Activated CD8-positive, alpha-beta memory T cell treated with anti-CD3 and anti-CD28 coated beads, Interleukin-2, amount 10 ng/mL, durations not matched to agents 7 days and 5 days (primary cell): ENCODE data around the gene KLRF1. TPM values are rescaled to one million over a fixed set of nuclear protein-coding genes. Genes with fewer than 3 reads are reported as not detected.
"Not testable (repeated sequence)": the region's sequence is repeated elsewhere in the genome, so short reads cannot be mapped to it uniquely, and the experiment has no call there.

Experiments
- ATAC-seq: fragments of 150-1000 bp; cut with Tn5 transposase; one replicate; pipeline ENCODE4 v1.10.0; 2021; ENCODE audit warnings: moderate library complexity
- CTCF ChIA-PET: fragments of 350-600 bp; sonication (Branson Sonifier 250); formaldehyde crosslinking; loops from one replicate; lab custom pipeline; 2021; ENCODE audit warnings: antibody characterized with exemption; lab: Charles Lee
- DNase-seq: peaks from one replicate; pipeline ENCODE4 v3.0.0-alpha.2; 2020
- H3K27ac Mint-ChIP-seq: one replicate; pipeline ENCODE4 v1.8.0; 2021; ENCODE audit warnings: mild to moderate bottlenecking, mixed read lengths
- H3K27me3 Mint-ChIP-seq: one replicate; pipeline ENCODE4 v1.8.0; 2021; ENCODE audit warnings: mixed read lengths
- H3K36me3 Mint-ChIP-seq: one replicate; pipeline ENCODE4 v1.8.0; 2021; ENCODE audit warnings: mild to moderate bottlenecking, mixed read lengths
- H3K4me1 Mint-ChIP-seq: one replicate; pipeline ENCODE4 v1.8.0; 2021; ENCODE audit warnings: mixed read lengths
- H3K4me3 Mint-ChIP-seq: one replicate; pipeline ENCODE4 v1.8.0; 2021; ENCODE audit warnings: mild to moderate bottlenecking, moderate library complexity, mixed read lengths
- H3K9me3 Mint-ChIP-seq: one replicate; pipeline ENCODE4 v1.8.0; 2022; ENCODE audit warnings: low read depth, mixed read lengths
- total RNA-seq, 2 experiments: library from RNA; stranded (reverse); gene quantifications; one replicate each; pipeline ENCODE4 v1.2.3, GENCODE V29; 2021

The KLRF1 gene
- total RNA-seq, 2 experiments from 2014 or later, result 0.44 to 0.54 TPM

- Mint-ChIP-seq H3K27ac (peak overlapping the region; percentile 90), H3K9me3 (peaks cover 10% of the 10 kb centered on the region), H3K4me3 (peak overlapping the region; percentile 85), H3K4me1 (peaks cover 32% of the 10 kb centered on the region), H3K27me3 (no peaks in the 10 kb centered on the region), H3K36me3 (peaks cover 49% of the 10 kb centered on the region)
- CTCF ChIA-PET, result interaction anchor here (0.7 to 2.5 kb wide), 6 partner anchors 42 to 117 kb away, joined by 3 to 11 read pairs (median 6); partner anchors contain the start of gene CD69
- no peak for DNase-seq
- peak; percentile 55 for ATAC-seq
Observed at GRCh38 chr12:9864913-9865675, 37.8 kb downstream of the KLRF1 start.

GRCh38 chr12:9866860-9867269 lies 39.6 kb downstream of the KLRF1 start:
- CTCF ChIA-PET, result interaction anchor here (0.9 to 2.5 kb wide), 7 partner anchors 53 to 219 kb away, joined by 3 to 15 read pairs (median 4); no protein-coding TSS in a partner anchor
- ATAC-seq, result peak; percentile 4
- peaks cover 33% of the 10 kb centered on the region for H3K4me1 Mint-ChIP-seq
- H3K27me3 Mint-ChIP-seq, result no peaks in the 10 kb centered on the region
- peaks cover 10% of the 10 kb centered on the region for H3K9me3 Mint-ChIP-seq
- DNase-seq, result no peak
- H3K27ac Mint-ChIP-seq, result peak overlapping the region; percentile 90
- H3K4me3 Mint-ChIP-seq, result peak overlapping the region; percentile 85
- H3K36me3 Mint-ChIP-seq, result peaks cover 42% of the 10 kb centered on the region

DNA sequence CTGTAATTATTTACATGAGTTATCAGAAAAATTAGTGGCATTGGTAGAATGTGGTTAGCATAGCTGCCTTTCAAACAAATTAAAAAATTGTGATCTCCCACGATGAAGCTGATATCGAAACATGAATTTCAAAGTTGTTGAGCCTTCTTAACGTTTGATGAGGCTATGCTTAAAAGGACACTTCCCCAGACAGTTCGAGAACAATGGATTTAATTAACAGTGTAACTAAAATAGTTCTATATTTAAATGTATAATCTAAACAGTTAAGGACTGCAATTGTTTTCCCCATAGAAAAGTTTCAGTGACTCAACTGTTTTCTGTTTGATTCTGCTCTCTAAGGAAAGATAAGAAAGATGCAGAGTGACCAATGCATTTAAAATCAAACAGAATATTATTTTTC lies 40.2 kb downstream of the KLRF1 start:
- CTCF ChIA-PET, result interaction anchor here (1.3 to 2.5 kb wide), 4 partner anchors 53 to 118 kb away, joined by 4 to 15 read pairs (median 10); no protein-coding TSS in a partner anchor
- Mint-ChIP-seq H3K27ac (peak overlapping the region; percentile 90), H3K4me1 (peaks cover 32% of the 10 kb centered on the region)

DNA sequence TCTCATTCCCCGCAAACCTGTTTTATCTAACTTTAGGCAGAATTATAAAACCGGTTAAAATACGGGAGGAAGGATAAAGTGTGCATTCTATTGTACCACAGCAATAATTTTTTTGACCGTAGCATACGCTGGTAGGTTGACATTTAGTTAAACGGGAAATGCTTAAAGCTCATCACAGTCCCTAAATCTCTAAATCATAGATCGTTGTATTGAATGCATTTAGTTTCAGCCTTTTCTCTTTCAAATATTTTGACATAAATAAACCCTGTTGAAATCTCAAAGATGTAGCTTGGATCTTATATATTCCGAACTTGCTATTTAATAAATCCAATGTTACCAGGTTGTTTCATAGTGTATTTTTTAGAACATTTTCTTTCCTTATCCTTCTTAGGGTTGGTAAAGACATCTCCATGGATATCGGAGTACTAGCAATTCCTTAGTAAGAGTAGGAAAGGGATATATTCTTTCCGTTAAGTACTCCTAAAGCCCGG lies 41.1 kb downstream of the KLRF1 start:
- Mint-ChIP-seq H3K4me1 (peaks cover 24% of the 10 kb centered on the region), H3K27me3 (no peaks in the 10 kb centered on the region)
- CTCF ChIA-PET, result interaction anchor here (1.0 to 2.4 kb wide), 4 partner anchors 71 to 118 kb away, joined by 4 to 8 read pairs (median 4); no protein-coding TSS in a partner anchor

More for the DNA sequence above, 40.2 kb downstream of the KLRF1 start:
- H3K36me3 Mint-ChIP-seq, result peaks cover 38% of the 10 kb centered on the region
- DNase-seq, result no peak
- no peaks in the 10 kb centered on the region for H3K27me3 Mint-ChIP-seq
- H3K4me3 Mint-ChIP-seq, result peak overlapping the region; percentile 85
- H3K9me3 Mint-ChIP-seq, result peaks cover 9% of the 10 kb centered on the region
- ATAC-seq, result no peak

GRCh38 chr12:9868951-9869306 lies 41.6 kb downstream of the KLRF1 start:
- H3K27ac Mint-ChIP-seq, result peak overlapping the region; percentile 89
- ATAC-seq, result no peak
- H3K27me3 Mint-ChIP-seq, result no peaks in the 10 kb centered on the region
- CTCF ChIA-PET, result interaction anchor here (0.7 to 2.4 kb wide), 8 partner anchors 16 to 126 kb away, joined by 3 to 8 read pairs (median 4); no protein-coding TSS in a partner anchor
- peak overlapping the region; percentile 85 for H3K4me3 Mint-ChIP-seq
- H3K9me3 Mint-ChIP-seq, result peaks cover 3% of the 10 kb centered on the region
- H3K4me1 Mint-ChIP-seq, result peaks cover 19% of the 10 kb centered on the region
- no peak for DNase-seq
- peaks cover 24% of the 10 kb centered on the region for H3K36me3 Mint-ChIP-seq

More for the DNA sequence above, 41.1 kb downstream of the KLRF1 start:
- H3K9me3 Mint-ChIP-seq, result peaks cover 6% of the 10 kb centered on the region
- peak overlapping the region; percentile 85 for H3K4me3 Mint-ChIP-seq
- DNase-seq, result no peak
- no peak for ATAC-seq
- peaks cover 30% of the 10 kb centered on the region for H3K36me3 Mint-ChIP-seq
- peak overlapping the region; percentile 89 for H3K27ac Mint-ChIP-seq

- H3K9me3 Mint-ChIP-seq, result no peaks in the 10 kb centered on the region
- H3K36me3 Mint-ChIP-seq, result peaks cover 19% of the 10 kb centered on the region
- ATAC-seq, result peak; percentile 65
- H3K27ac Mint-ChIP-seq, result peak within 1 kb of the TSS; percentile 89
- peaks cover 14% of the 10 kb centered on the region for H3K4me1 Mint-ChIP-seq
- no peaks in the 10 kb centered on the region for H3K27me3 Mint-ChIP-seq
- DNase-seq, result peak; percentile 58
- CTCF ChIA-PET, result interaction anchor here (0.7 to 2.4 kb wide), 7 partner anchors 16 to 127 kb away, joined by 3 to 8 read pairs (median 4); no protein-coding TSS in a partner anchor
- H3K4me3 Mint-ChIP-seq, result peak within 1 kb of the TSS; percentile 85
Observed at GRCh38 chr12:9869307-9870161, 42.3 kb downstream of the KLRF1 start, which contains the start of gene CLEC2B. TSS of gene CLEC2B (minus strand) at chr12:9869354.

GRCh38 chr12:9870286-9870866 lies 43.1 kb downstream of the KLRF1 start:
- no peak for DNase-seq
- H3K4me3 Mint-ChIP-seq, result peak overlapping the region; percentile 85

GRCh38 chr12:9872162-9872561 lies 44.9 kb downstream of the KLRF1 start:
- DNase-seq, result no peak
- ATAC-seq, result no peak
- no peak overlapping the region for H3K27ac Mint-ChIP-seq
- H3K27me3 Mint-ChIP-seq, result no peaks in the 10 kb centered on the region
- peaks cover 8% of the 10 kb centered on the region for H3K36me3 Mint-ChIP-seq
- H3K4me1 Mint-ChIP-seq, result peaks cover 14% of the 10 kb centered on the region
- no peak overlapping the region for H3K4me3 Mint-ChIP-seq
- CTCF ChIA-PET, result interaction anchor here (0.9 to 1.9 kb wide), 6 partner anchors 9 to 129 kb away, joined by 3 to 8 read pairs (median 4); no protein-coding TSS in a partner anchor
- H3K9me3 Mint-ChIP-seq, result no peaks in the 10 kb centered on the region

More at GRCh38 chr12:9870286-9870866, 43.1 kb downstream of the KLRF1 start:
- Mint-ChIP-seq H3K9me3 (no peaks in the 10 kb centered on the region), H3K4me1 (peaks cover 14% of the 10 kb centered on the region), H3K36me3 (peaks cover 17% of the 10 kb centered on the region), H3K27me3 (no peaks in the 10 kb centered on the region), H3K27ac (peak overlapping the region; percentile 89)
- no peak for ATAC-seq
- CTCF ChIA-PET, result interaction anchor here (1.9 kb wide), 1 partner anchor 57 kb away, joined by 8 read pairs; no protein-coding TSS in a partner anchor

DNA sequence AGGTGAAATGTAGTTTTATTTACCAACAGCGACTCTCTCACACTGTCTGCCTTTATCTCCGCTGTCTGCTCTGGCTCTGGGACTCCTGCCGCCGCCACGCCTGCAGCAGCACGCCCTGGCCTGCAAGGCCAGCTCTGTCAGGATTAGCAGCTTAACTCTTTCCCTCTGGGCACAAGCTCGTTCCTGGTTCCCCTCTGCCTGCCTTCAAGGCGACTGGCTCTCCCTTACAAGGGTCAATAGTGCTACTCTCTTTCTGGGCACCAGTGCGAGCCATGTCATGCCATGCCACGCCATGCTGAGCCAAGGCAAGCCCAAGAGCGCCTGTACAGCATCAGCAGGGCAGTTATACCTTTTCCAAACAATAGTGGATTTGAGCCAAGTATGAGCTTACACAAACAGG lies 45.5 kb downstream of the KLRF1 start:
- peaks cover 4% of the 10 kb centered on the region for H3K36me3 Mint-ChIP-seq
- H3K4me3 Mint-ChIP-seq, result no peak overlapping the region
- H3K9me3 Mint-ChIP-seq, result no peaks in the 10 kb centered on the region
- CTCF ChIA-PET, result interaction anchor here (0.9 to 1.1 kb wide), 3 partner anchors 9 to 59 kb away, joined by 3 read pairs; no protein-coding TSS in a partner anchor
- no peak for ATAC-seq
- no peak for DNase-seq
- peaks cover 14% of the 10 kb centered on the region for H3K4me1 Mint-ChIP-seq
- H3K27ac Mint-ChIP-seq, result no peak overlapping the region
- no peaks in the 10 kb centered on the region for H3K27me3 Mint-ChIP-seq

DNA sequence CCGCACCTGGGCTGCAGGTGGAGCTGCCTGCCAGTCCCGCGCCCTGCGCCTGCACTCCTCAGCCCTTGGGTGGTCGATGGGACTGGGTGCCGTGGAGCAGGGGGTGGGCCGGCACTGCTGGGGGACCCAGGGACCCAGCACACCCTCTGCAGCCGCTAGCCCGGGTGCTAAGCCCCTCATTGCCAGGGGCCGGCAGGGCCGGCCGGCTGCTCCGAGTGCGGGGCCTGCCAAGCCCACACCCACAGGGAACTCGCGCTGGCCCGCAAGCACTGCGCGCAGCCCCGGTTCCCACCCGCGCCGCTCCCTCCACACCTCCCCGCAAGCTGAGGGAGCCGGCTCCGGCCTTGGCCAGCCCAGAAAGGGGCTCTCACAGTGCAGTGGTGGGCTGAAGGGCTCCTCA lies 48.8 kb downstream of the KLRF1 start:
- DNase-seq, result not testable (repeated sequence)

GRCh38 chr12:9880532-9881078 lies 53.3 kb downstream of the KLRF1 start:
- ATAC-seq, result no peak
- no peak for DNase-seq
- Mint-ChIP-seq H3K4me3 (no peak overlapping the region), H3K27me3 (no peaks in the 10 kb centered on the region), H3K4me1 (peaks cover 20% of the 10 kb centered on the region), H3K9me3 (no peaks in the 10 kb centered on the region), H3K27ac (no peak overlapping the region), H3K36me3 (peaks cover 2% of the 10 kb centered on the region)
- CTCF ChIA-PET, result interaction anchor here (1.0 kb wide), 1 partner anchor 45 kb away, joined by 5 read pairs; no protein-coding TSS in a partner anchor

More for the DNA sequence above, 48.8 kb downstream of the KLRF1 start:
- H3K4me3 Mint-ChIP-seq, H3K9me3 Mint-ChIP-seq, ATAC-seq, H3K36me3 Mint-ChIP-seq, H3K27ac Mint-ChIP-seq, H3K27me3 Mint-ChIP-seq, CTCF ChIA-PET: not testable (repeated sequence)
- peaks cover 18% of the 10 kb centered on the region for H3K4me1 Mint-ChIP-seq

DNA sequence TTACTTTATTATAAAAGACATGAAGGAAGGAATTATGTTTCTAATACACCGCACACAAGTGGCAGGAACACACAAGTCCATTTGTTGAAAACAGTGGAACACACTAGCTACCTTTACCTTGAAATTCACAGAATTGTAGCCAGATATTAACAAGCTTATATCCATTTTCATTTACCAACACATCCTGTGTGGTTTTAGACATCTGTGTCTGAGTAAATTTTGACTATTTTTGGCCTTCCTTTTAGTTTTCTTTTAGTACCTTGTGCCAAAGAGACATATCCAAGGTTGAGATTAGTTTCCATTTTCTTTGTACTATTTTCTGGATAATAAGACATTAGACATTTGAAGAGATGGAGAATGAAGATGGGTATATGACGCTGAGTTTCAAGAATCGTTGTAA lies 54.0 kb downstream of the KLRF1 start, which contains the start of gene KLRF2:
TSS of gene KLRF2 (plus strand) at position 244 of the 400 bp plus-strand sequence. CDS start at position 351, 107 bp downstream.
- CTCF ChIA-PET, result interaction anchor here (1.0 kb wide), 1 partner anchor 44 kb away, joined by 5 read pairs; no protein-coding TSS in a partner anchor
- Mint-ChIP-seq H3K9me3 (no peaks in the 10 kb centered on the region), H3K27ac (peak within 1 kb of the TSS; percentile 45)

More for the DNA sequence above, 54.0 kb downstream of the KLRF1 start, which contains the start of gene KLRF2:
- Mint-ChIP-seq H3K4me3 (no peak within 1 kb of the TSS), H3K4me1 (peaks cover 20% of the 10 kb centered on the region), H3K36me3 (peaks cover 2% of the 10 kb centered on the region), H3K27me3 (no peaks in the 10 kb centered on the region)
- DNase-seq (no peak), ATAC-seq (peak; percentile 27)
